GM18508 (cell line): Measurements from ENCODE around the gene ENOX1.
A peak's percentile ranks its signal among the peaks of the same experiment; 100 is the strongest.

Source experiments
- ATAC-seq: cut with Tn5 transposase; IDR thresholded peaks from one replicate; pipeline ENCODE4 v1.9.1; 2021; ENCODE audit warnings: moderate number of reproducible peaks; ENCODE audit not compliant: insufficient read depth, unreplicated experiment

The ENOX1 gene

DNA sequence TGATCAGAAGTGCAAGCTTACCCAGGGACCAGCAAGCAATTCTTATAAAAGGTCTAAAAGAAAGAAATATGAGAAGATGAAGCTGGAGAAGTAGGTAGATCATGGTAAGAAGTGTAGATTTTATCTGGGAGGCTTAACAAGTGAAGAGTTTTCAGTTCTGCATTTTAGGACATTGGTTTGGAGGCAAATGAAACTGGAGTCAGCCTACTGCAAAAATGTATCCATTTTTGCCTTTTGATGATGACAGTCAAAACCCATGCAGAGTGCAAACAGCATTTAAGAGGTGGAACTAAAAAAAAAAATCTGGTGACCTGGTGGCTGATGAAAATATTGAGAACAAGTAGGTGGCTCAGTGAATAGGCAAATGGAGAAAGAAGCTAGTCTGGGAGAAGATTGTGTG, 546.5 kb downstream of the ENOX1 start:
- peak; percentile 82 for ATAC-seq

DNA sequence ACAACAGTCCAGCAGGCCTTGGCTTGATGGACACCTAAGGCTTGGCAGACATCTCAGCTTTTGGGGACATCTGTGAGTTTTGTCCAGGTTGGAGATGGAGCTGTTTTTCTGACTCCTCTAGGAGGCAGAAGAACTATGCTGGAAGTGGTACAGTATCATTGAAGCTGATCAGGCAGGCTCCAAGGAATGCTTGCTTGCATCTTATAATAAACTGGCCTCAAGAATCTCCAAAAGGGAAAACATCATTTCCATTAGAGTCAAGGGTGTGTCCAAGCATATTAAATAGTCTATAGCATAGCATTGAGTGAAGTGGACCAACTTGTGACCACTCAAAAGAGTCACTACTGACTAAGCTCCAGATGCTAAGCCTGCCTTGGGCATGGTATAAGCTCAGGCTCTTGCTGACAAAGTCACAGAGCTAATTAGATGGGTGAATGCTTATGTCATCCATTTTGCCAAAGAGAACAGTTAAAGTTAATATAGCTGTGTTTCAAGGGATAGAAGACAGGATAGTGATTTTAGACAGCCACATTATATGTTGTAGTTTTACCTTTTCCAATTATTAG, 547.4 kb downstream of the ENOX1 start:
- no peak for ATAC-seq

DNA sequence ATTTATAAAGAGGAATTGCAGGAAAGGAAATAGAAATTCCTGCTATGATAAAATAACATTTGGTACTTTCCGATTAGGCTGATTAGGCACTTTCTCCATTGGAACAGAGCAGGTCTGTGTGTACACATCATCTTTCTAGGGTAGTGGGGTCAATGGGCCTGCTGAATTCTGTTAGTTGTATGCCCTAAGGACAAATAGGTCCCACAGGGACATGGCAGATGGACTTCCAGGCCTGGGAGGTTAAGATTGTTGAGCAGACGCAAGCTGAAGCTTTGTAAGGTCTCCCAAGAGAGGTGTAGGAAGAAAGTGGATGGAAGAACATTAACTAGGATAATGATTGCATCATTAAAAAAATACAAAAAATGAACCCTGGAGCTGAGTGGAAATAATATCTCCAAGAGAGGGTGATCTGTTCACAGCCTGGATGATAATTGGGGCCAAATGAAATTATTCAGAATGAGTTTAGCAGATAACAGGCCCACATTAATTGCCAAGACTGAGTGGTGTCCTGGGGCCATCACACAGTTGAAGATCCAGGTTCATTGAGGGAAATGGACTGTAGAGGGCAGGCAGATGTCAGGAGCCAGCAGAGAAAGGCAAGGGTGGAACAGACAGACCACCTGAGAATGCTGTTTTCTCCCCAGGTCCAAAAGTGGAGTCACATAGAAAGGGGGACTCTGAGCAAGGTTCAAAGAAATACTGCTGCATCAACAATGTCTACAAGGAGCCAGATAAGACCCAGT, 548.3 kb downstream of the ENOX1 start:
- no peak for ATAC-seq

DNA sequence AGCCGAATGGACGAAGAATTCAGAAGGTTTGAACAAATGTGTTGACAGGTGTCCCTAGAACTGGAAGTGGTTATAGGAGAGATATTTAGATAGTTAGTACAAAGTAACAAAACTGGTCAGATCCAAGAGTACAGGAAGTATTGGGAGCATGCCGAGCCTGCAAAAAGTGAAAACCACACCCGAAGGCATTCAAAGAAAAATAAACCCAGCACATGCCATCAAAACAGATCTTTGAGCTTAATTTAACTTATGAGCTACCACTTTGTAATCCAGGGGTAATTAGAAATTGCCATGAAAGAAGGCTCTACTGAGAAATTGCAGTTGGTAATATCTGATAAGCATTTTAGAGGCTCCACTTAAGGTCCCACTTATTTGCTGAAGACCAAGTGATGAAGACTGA, 549.2 kb downstream of the ENOX1 start:
- no peak for ATAC-seq

DNA sequence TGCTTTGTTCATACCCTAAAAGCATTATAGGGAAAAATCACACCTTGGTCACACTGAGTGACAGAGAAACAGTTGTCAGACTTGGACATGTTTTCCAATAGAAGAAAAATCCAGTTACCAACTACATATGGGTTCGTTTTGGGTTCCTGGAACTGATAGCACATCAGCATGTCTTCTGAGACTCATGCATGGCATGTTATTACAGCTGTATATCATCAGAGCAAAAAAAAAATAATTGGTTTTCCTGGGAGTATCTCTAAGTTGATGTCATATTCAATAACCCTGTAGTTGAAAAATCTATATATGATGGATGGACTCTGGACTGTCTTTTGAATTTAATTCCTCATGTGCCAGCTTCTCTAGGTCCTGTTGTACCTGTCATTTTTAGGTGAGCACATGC, 551.7 kb downstream of the ENOX1 start:
- ATAC-seq = no peak

DNA sequence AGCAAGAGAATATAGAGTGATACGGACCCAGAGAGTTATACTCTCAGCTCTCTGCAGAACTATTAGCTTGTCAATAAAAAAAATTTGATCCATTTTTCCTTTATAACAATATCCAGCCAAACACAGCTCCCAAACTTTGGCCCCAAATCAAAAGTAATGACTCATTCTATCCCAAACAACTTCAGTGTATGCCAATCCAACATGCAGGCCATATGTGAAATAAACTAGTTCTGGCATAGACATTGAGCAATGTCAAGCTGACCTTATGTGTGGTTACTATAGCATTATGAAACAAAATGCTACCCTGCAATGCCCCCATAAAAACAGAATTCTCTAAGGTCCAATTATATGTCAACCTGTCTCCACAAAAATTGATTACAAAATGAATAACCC, 553.9 kb downstream of the ENOX1 start:
- ATAC-seq = no peak

DNA sequence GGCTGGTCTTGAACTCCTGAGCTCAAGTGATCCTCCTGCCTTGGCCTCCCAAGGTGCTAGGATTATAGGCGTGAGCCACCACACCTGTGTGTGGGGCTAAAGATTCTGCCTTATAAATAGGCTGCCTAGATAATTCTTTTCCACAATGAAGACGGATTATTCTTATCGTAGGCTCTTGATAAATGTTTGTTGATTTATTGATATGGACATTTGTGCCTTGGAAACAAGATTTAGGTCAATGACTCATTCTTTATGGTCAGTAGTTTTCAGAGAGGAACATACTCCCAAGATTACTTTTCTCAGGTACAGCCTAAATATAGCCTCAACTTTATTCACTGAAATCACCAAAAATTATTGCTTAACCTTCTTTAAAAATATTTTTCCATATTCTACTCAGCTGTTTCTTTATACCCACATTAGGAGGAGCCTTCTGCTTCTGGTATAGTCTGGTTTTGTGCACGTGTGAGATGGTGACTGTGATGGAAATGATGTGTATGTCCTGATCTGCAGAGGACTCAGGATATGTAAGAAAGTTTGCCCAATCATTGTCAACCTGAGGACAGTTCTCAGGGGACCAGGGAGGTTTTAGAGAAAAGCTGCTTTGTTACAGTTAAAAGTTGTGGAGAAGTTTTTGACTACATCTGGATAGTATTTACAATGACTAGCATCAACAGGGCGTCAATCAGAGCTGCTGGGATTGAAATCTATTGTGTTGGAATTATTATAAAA, 554.5 kb downstream of the ENOX1 start:
- ATAC-seq = no peak

DNA sequence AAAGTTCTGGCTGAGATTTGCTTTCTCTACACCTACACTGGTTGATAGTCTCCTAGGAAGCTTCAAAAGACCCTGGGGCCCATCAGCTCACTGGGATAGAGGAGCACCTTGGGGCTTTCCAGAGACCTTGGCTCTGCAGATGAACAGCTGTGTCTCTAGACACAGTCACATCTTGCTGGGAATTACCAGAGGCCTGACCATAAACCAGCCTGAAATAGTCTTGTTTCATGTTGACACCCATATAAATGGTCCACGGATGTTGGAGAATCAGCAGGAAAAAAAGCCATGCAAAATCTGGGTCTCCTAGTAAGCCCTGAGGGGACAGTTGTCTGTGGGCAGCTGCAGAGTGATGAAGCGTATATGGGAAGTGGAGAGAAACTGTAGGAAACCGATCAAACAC, 555.8 kb downstream of the ENOX1 start:
- no peak for ATAC-seq

DNA sequence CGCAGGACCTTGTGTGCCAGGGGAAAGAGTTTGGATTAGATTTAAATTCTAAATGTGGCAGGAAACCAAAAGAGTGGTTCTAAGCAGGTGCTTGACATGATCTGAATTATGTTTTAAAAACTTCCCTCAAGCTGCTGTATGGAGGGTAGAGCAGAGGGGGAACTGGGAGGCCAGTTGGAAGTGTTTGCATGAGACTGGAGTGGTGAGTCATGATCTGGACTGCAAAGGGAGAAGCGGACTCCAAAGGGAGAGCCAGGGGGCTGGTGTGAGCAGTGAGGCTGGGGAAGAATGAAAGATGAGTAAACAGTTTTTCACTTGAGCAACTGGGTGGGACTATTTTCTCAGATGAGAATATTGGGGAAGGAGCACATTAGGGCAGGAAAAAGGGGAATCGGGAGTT, 557.3 kb downstream of the ENOX1 start:
- no peak for ATAC-seq

DNA sequence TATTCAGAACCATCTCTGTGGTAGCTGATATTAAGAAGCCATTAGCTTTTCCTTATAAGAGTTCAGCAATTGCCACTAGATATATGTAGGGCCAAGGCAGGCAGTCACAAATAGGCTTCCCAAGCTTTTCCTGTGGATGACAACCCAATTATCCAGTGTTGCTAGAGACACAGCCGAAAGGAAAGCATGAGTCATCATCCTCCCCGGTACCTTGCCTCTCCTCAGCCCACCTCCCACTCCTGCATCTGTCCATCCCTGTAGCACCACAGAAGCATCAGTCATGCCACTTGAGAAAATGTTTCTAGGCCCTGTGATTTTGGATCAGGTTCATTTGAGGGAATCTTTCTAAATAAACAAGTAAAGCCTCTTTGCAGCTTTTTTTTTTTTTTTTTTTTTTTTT, 559.1 kb downstream of the ENOX1 start:
- ATAC-seq = no peak

DNA sequence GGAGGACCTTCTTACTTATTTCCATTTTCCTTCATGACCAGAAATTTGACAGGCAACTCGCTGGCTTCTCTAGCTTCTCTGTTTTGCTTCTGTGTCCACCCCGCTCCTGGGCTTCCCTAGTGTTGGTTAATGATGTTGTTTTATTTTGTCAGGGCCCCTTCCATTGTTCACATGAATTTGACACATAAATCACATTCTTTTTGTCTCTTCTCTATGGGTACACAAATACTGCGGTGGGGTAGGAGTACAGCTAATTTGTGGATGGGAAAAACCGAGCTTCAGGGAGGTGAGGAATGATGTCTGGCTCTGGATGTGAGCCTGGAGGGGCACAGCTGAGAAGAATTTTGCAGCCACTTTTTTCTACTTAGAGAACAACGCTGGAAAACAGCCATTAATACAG, 563.6 kb downstream of the ENOX1 start:
- no peak for ATAC-seq

DNA sequence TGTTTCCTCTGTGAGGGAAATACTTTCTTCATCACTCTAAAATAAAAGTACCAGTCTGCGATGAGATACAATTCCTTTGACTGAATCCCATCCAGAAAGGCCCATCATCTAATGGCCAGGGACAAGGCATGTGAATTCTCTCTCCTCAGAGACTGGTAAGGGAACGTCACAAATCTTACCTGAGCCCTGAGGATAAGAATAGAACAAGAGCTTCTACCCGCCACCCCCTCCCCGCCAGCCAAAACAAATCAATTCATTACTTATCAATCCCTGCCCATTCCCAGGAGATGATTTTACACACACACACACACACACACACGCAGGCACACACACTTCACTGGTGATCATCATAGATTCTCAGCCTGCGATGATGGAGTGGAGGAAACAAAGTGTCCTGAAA, 564.7 kb downstream of the ENOX1 start:
- ATAC-seq = no peak

DNA sequence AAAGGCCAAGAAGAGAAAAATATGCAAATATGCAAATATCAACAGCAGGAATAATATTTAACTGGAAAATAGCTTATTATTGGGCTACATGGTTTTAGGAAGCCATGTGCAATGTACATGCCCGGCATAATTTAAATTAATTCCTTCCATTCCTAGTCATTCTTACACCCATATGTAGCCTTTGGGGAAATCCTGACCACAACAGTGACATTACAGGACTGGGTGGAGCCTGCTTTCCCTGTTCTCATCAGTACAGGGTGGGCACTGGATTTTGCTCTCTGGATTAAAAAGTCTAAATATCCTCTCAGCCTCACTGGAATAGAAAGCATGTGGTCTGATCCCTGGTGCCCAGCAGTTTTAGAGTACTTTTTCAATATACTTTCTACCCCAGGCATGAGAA, 565.2 kb downstream of the ENOX1 start:
- no peak for ATAC-seq

DNA sequence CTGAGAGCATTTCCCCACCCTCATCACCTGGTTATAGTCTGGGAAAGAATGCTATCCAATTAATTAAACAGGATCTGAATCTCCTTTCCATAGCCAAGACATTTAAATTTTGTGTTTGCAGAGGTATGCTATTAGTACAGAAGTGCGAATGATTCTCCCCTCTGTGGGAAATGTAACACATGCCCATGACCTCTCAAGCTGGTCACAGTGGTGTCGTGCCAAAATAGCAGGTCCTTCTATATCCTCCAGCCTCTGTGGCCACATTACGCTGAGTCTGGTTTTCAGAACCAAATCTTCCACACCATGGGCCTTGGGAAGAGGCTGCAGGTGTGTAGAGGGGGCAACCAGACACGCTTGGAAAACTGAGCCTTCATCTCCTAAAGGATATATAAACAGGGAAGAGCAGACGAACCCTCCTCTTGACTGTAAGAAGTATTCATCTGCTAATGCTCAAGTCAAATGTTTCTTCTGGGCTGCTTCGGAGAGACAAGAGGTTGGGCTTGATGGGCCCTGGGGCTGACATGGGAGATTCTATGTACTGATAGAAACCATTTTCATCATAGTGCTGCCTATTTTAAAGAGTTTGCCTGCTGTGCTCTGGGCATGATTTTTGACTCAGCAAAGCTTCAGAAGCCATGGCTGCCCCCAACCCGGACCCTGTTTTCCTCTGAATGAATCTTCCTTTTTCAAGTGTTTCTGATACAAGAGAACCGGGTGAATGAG, 565.7 kb downstream of the ENOX1 start:
- ATAC-seq = no peak

DNA sequence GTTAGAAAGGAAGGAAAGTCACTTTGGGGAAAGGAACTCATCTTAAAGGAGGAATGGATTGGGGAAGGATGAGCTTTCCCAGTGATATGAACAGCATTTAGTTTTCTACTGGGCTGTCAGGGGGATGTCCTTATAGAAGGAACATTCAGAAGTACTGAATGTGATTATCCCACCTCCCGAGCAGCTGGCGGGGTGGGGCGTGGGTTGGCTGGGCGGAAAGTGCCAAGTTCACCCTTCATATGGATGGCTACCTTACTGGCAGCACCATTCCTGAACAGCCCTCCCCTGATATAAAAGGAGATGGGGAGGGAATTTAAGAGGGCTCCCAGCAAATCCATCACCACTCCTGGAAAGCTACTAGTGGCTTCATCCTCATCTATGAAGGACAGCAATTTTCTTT, 572.6 kb downstream of the ENOX1 start:
- no peak for ATAC-seq

DNA sequence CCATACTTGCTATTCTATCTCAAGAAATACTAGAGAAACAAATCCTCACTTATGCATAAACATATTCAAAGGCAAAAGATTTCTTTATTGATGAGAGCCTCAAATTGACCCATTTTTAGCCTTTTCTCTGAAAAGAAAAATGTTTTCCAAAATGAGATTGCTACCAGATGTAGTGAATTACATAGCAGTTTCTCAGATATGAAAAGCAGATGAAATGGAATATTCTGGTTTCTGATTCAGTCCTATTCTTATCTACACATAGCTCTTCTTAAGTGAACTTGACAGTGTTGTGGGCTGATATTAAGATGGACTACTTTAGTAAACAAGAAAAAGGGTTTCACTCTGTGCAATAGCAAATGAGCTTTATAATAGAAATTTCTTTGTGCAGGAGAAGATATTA, 579.9 kb downstream of the ENOX1 start:
- no peak for ATAC-seq

DNA sequence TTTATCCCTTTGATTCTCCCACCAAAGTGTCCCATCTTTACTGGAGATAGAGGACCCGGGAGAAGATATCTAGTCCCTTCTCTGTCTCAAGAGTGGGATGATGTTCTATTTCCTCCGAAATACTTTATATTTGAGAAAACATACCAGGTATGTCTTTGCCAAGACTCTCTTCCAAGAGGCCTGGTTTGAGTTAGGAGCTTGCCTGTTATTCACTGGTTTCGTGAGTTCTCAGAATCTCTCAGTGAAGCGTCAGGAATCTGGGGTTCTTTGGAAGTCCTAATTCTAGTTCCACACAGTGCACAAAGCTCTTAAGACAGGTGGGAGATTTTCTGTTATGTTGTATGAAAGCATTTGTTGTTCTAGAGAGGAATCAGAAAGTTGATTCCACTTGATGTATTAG, 581.4 kb downstream of the ENOX1 start:
- no peak for ATAC-seq

DNA sequence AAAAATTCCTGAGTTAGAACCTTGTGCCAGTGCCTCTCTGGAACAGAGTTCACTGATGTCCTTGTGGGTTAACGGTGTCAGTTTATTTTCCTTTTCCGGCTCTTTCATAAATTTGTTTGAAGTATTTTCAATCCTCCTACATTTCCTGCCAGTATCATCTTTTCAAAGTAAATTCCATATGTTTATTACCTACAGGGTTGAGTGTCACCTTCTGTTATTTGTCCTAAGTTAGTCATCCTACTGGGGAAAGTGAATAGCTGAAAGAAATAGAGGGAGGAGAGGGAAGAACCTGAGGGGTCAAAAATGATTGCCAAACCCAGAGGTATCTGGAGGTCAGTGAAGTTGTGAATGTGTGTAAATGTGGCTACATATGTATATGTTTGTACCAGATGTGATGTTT, 582.2 kb downstream of the ENOX1 start:
- ATAC-seq = no peak

DNA sequence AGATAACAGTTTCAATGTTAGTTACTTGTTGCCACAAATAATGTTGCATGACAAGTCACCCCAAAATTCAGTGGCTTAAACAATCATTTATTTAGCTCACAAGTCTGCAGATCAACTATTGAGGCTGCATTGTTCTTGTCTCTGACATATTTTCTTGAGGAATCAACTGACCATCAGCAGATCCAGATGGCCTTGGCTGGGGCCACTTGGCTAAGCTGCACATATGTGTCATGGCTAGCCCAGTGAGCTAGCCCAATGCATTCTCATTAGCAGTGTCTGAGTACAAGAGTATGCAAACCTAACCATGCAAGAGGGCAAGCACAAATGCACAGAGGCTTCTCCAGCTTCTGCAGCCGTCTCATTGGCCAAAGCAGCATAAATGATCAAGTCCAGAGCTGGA, 583.0 kb downstream of the ENOX1 start:
- ATAC-seq = no peak

DNA sequence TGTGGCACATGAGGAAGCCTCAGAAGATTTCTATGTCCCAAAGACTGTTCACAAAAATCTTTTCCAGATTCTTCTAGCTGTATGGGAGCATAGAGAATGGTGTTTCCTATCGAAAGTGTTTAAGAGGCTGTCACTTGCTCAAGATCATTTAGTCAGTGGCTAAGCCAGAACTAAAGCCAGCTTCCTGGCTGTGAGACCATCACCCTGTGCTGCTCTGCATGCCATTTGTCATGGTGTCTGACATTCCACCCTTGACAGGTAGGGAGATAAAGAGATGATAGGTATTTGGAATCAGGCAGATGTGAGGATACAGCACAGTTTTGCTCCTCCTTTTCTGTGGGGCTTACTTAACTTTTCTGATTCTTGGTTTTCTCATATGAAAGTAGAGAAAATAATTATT, 586.0 kb downstream of the ENOX1 start:
- no peak for ATAC-seq

DNA sequence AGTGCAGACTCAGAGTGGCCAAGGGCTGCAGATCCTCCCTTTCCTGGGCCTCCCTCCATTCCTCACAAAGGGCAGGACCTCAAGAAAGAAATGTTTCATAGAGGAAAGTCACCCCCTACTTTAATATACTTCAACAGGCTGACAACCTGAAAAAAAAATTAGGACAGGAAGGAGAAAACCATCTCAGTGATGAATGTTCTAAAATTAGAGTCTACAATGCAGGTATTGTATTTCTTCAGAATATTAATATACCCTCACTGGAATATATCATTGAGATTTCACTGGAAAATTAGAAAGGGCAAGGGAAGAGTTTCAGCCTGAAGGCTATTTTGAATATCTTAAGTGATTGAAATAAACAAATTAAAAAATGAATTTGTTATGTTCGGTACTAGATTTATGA, 586.5 kb downstream of the ENOX1 start:
- ATAC-seq = no peak
